NCI-H2081 treated with DMSO at 0.1 percent for 48 hours (cell line): ENCODE results near the gene FNIP2.
"Not testable (repeated sequence)": the region's sequence is repeated elsewhere in the genome, so short reads cannot be mapped to it uniquely, and the experiment has no call there.

ENCODE experiments used
- DNase-seq: peaks from one replicate; lab custom pipeline; 2025; lab: John Stamatoyannopoulos, UW

The FNIP2 gene

GRCh38 chr4:158870626-158871334 is 102.0 kb downstream of the FNIP2 start:
- DNase-seq = no peak

GRCh38 chr4:158871335-158871724 is 102.5 kb downstream of the FNIP2 start:
- no peak for DNase-seq

- DNase-seq = no peak
Observed at GRCh38 chr4:158873795-158874401, 105.1 kb downstream of the FNIP2 start.

- no peak for DNase-seq
Observed at GRCh38 chr4:158875026-158875425, 106.2 kb downstream of the FNIP2 start.

- DNase-seq = no peak
Observed at GRCh38 chr4:158875455-158875854, 106.6 kb downstream of the FNIP2 start.

GRCh38 chr4:158877069-158877468 is 108.2 kb downstream of the FNIP2 start:
- DNase-seq = no peak

GRCh38 chr4:158882142-158882541 is 113.3 kb downstream of the FNIP2 start:
- not testable (repeated sequence) for DNase-seq

- no peak for DNase-seq
Observed at GRCh38 chr4:158884280-158884679, 115.5 kb downstream of the FNIP2 start.

- DNase-seq = no peak
Observed at GRCh38 chr4:158885564-158885963, 116.7 kb downstream of the FNIP2 start.

GRCh38 chr4:158890294-158890693 is 121.5 kb downstream of the FNIP2 start:
- DNase-seq = no peak

- no peak for DNase-seq
Observed at GRCh38 chr4:158891256-158891655, 122.4 kb downstream of the FNIP2 start.

- DNase-seq = no peak
Observed at GRCh38 chr4:158894826-158895225, 126.0 kb downstream of the FNIP2 start.

GRCh38 chr4:158895797-158896576 is 127.2 kb downstream of the FNIP2 start:
- DNase-seq = no peak

GRCh38 chr4:158896577-158897238 is 127.9 kb downstream of the FNIP2 start:
- DNase-seq = not testable (repeated sequence)

- not testable (repeated sequence) for DNase-seq
Observed at GRCh38 chr4:158900408-158900807, 131.6 kb downstream of the FNIP2 start.

- DNase-seq = not testable (repeated sequence)
Observed at GRCh38 chr4:158902280-158903078, 133.7 kb downstream of the FNIP2 start.

- no peak for DNase-seq
Observed at GRCh38 chr4:158903079-158903456, 134.2 kb downstream of the FNIP2 start.

- DNase-seq = no peak
Observed at GRCh38 chr4:158903472-158904043, 134.7 kb downstream of the FNIP2 start.

- DNase-seq = no peak
Observed at GRCh38 chr4:158904815-158905214, 136.0 kb downstream of the FNIP2 start.

GRCh38 chr4:158906073-158906472 is 137.2 kb downstream of the FNIP2 start:
- DNase-seq = no peak

GRCh38 chr4:158912390-158912789 is 143.6 kb downstream of the FNIP2 start:
- DNase-seq = no peak
